COR-L47 (cell line): ENCODE data around the gene KCNH6.
A peak's percentile ranks its signal among the peaks of the same experiment; 100 is the strongest.

Experiments used
- DNase-seq: peaks from one replicate; lab custom pipeline; 2025; lab: John Stamatoyannopoulos, UW

KCNH6 gene

DNA sequence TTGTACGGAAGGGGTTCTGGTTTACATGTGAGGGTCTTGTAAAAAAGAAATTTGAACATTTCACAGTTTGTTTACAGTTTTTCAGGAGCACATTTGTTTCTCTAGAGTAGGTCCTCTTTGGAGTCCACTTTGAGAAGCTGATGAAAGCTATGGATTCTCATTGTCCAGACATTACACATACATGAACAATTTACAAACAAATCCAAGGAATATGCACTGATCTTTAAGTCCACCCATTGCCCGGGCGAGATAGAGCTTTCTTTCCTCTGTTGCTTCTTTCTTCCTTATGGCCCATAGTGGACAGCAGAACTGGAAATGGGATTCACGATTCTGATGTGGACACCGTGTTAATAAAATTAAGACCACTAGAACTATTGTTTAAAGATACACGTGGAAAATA lies 29.1 kb downstream of the KCNH6 start:
- DNase-seq: no peak

DNA sequence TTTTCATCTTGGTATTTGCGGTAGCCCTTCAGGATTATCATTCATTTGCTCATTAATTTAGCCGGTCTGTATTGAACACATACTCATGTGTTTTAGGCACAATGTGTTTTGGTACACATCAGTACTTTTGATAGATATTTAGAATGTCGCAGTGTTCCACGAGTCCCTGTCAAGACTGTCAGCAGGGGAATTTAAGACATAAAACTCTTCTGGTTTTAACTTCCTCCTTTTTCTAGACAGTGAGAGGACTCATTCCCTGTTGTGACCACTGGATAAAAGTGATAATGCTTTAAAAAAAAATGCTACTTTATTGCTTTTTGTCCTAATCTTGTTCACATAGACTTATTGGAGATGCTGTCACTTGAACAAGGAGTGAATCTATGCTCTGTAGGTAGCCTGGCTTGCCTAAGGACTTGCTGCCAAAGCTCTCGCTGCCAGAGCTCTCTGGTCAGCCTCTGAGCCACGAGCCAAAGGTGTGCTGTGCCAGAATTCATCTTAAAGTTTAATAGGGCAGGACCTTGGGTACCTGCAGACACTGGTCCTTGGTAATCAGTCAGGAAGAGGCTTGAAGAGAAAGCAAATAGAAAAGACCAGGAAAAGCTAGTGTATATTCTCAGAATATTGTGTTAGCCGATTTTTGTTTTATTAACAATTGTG lies 32.5 kb downstream of the KCNH6 start:
- no peak for DNase-seq

DNA sequence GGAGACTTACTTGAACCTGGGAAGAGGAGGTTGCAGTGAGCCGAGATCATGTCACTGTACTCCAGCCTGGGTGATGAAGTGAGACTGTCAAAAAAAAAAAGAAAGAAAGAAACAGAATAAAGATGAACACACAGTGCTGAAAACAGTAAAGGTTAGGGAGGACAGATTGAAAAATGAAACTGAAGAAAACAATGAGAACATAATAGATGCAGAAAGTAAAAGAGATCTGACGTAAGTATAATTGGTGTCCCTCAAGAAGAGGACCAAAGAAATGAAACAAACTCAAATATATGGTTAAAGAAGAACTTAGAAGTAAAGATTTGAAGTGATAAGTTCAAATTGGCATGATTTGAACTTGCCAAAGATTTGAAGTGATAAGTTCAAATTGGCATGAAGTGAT lies 34.3 kb downstream of the KCNH6 start:
- no peak for DNase-seq

- DNase-seq: no peak
Observed at GRCh38 chr17:63558441-63558840, 35.3 kb downstream of the KCNH6 start.

GRCh38 chr17:63561819-63562218 lies 38.7 kb downstream of the KCNH6 start:
- no peak for DNase-seq

DNA sequence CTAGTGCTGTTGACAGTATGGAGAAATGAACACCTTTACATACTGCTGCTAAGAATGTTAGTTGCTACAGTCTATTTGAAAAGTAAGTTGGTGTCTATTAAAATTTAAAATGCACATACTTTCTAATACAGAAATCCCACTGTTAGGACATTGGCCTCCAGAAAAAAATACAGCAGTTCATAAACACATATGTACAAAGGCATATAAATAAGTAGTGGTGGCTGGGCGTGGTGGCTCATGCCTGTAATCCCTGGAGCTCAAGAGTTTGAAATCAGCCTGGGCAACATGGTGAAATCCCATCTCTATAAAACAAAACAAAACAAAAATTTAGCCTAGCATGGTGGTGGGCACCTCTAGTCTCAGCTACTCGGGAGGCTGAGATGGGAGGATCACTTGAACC lies 40.2 kb downstream of the KCNH6 start:
- no peak for DNase-seq

DNA sequence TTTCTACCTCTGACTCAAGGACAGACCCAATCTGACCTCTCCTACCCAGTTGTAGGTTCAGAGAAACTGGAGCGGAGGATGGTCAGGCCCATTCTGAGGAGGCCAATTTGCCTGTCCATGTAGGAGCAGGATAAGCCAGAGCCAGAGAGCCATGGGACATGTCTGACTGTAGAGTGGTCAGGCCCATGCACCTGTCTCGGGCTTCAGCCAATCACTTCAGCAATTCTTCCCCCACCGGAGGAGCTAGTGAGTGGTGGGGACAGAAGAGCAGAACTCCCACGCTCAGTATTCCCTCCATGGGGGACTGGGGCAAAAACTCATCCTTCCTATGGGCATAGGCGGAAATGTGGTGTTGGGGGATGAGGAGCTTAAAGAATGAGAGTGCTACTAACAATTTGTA lies 41.4 kb downstream of the KCNH6 start:
- no peak for DNase-seq

- no peak for DNase-seq
Observed at GRCh38 chr17:63567229-63567628, 44.1 kb downstream of the KCNH6 start.

- no peak for DNase-seq
Observed at GRCh38 chr17:63568563-63568962, 45.4 kb downstream of the KCNH6 start.

DNA sequence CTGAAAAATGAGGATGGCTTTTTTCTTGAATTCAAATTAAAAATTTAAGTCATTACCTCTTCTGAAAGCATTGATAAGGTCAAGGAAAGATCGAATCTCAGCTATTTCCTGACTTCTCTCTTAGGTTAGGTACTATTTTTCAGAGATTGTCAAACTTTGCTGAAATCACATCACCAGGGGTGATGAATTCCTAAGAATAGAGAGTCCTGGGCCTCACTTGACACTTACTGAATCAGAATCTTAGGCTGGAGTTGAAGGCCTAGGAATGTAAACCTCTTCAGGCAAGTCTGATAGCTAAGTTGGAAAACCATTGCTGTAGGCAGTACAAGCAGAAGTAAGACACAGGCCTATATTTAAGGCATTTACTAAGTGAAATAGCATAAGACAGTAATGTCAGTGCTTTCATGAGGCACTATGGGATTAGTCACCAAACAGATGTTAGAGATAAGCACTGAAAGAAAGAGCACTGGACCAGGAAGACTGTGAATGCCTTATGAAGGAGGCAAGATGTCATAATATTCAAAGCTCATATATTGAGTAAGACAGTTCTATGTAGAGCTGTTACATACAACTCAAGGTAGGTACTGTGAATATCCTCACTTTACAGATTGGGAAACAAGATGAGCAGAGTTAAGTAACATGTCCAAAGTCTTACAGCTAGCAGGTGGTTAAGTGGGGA lies 48.6 kb downstream of the KCNH6 start:
- DNase-seq: no peak

DNA sequence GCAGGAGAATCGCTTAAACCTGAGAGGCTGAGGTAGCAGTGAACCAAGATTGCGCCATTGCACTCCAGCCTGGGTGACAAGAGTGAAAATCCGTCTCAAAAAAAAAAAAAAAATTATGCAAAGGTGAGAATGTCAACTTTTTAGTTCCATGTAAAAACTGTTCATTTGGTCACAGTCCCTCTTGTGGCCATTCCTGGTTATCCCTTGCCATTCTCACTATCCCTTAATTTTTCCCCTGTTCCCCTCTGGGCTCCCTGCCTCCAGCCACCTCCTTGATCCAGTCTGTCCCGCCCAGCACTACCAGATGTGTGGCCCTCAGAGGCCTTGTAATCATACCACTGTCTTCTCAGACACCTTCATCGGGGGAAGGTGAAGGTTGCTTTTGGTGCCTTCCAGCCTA lies 50.5 kb downstream of the KCNH6 start:
- DNase-seq: peak; percentile 4

DNA sequence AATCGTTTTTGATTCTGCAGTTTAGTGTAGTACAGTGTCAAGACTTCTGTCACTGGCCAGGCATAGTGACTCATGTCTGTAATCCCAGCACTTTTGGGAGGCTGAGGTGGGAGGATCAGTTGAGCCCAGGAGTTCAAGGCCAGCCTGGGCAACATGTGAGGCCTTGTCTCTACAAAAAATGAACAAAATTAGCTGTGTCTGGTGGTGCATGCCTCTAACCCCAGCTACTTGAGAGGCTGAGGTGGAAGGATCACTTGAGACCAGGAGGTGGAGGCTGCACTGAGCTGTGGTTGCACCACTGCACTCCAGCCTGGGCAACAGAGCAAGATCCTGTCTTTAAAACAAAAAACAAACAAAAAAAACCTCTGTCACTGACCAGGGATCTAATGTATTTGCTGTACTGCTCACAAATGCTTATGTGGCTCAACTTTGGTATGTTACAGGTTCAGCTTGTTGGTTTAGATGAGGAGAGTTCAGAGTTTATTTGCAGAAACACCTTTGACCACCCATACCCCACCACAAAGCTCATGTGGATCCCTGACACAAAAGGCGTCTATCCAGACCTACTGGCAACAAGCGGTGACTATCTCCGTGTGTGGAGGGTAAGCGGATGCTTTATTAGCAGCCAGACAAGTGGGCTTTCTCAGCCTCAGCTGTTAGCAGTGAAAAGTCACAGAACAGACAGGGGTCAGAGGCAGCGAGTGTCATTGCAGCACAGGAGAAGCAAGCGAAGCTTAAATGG lies 55.0 kb downstream of the KCNH6 start:
- DNase-seq: no peak

GRCh38 chr17:63578769-63579111 lies 55.6 kb downstream of the KCNH6 start:
- no peak for DNase-seq

- DNase-seq: no peak
Observed at GRCh38 chr17:63579633-63580032, 56.5 kb downstream of the KCNH6 start.

DNA sequence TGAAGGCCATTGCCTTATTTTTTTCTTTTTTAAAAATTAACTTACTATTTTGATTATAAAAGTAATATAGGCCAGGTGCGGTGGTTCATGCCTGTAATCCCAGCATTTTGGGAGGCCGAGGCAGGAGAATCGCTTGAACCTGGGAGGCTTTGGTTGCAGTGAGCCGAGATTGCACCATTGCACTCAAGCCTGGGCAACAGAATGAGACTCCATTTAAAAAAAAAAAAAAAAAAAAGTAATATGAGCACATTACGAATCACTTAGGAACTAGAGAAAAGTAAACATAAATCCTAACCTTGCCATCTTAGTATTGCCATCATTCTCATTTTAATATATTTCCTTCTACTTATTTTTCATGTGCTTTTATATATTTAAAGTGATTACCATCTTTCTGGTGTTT lies 64.6 kb downstream of the KCNH6 start:
- no peak for DNase-seq

DNA sequence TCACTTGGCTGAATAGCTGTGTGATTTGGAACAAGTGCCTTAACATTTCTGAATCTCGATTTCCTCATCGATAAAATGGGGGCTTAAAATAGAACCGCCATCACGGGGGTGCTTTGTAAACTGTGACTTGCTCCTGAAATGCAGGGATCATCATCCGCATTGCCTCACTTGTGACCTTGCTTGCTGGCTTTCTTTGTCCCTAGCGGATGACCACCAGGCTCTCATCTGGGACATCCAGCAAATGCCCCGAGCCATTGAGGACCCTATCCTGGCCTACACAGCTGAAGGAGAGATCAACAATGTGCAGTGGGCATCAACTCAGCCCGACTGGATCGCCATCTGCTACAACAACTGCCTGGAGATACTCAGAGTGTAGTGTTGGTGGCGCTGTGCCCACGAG lies 65.6 kb downstream of the KCNH6 start:
- no peak for DNase-seq

- DNase-seq: no peak
Observed at GRCh38 chr17:63589646-63590045, 66.5 kb downstream of the KCNH6 start.

DNA sequence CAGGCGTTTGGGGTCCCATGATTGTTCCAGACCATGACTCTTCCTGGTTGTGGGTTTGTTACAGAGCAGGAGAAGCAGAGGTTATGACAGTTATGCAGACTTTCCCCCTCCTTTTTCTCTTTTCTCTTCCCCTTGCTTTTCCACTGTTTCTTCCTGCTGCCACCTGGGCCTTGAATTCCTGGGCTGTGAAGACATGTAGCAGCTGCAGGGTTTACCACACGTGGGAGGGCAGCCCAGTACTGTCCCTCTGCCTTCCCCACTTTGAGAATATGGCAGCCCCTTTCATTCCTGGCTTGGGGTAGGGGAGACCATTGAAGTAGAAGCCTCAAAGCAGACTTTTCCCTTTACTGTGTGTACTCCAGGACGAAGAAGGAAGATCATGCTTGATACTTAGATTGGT lies 69.6 kb downstream of the KCNH6 start:
- DNase-seq: no peak

DNA sequence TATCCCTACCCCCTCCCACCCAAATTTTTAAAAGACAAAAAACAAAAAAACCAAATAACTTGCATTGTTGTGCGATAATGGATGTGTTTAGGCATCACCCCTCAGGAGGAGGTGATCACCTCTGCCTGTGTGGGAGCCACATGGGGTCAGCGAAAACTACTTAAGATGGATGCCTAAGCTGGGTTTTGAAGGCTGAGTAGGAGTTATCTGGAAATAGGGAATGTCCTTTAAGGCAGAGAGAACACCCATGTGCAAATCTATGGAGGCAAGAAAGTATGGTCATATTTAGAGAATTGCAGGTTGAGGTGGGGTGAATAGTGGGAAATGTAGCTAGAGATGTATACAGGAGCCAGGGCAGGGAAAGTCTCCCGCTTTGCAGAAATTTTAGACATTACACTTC lies 72.0 kb downstream of the KCNH6 start:
- DNase-seq: no peak
